Endodermal cell (in vitro differentiated cells): Measurements from ENCODE around the gene MAMSTR. TPM values are rescaled to one million over a fixed set of nuclear protein-coding genes. Genes with fewer than 3 reads are reported as not detected.
"Not testable (repeated sequence)": the region's sequence is repeated elsewhere in the genome, so short reads cannot be mapped to it uniquely, and the experiment has no call there.

Experiments
- DNase-seq: peaks from one replicate; pipeline ENCODE4 v3.0.0-alpha.2; 2017
- H3K27ac ChIP-seq: 2 replicates; pipeline ENCODE4 v1.5.1; 2013; ENCODE audit warnings: mild to moderate bottlenecking, low read depth, low read length, moderate library complexity
- H3K27me3 ChIP-seq: 2 replicates; pipeline ENCODE4 v1.6.1; 2013; ENCODE audit warnings: mild to moderate bottlenecking, low read length, moderate library complexity; ENCODE audit not compliant: insufficient read depth, control insufficient read depth, poor library complexity, severe bottlenecking
- H3K36me3 ChIP-seq: 2 replicates; pipeline ENCODE4 v1.7.0; 2013; ENCODE audit warnings: mild to moderate bottlenecking, low read length, moderate library complexity; ENCODE audit not compliant: control insufficient read depth, insufficient read depth
- H3K4me1 ChIP-seq: one replicate; pipeline ENCODE4 v1.7.0; 2013; ENCODE audit warnings: low read length; ENCODE audit not compliant: control insufficient read depth, insufficient read depth
- H3K4me3 ChIP-seq: 2 replicates; pipeline ENCODE4 v1.5.1; 2013; ENCODE audit warnings: mild to moderate bottlenecking, low read length, moderate library complexity
- H3K9ac ChIP-seq: 2 replicates; pipeline ENCODE4 v1.6.1; 2013; ENCODE audit warnings: mild to moderate bottlenecking, low read length, moderate library complexity; ENCODE audit not compliant: poor library complexity, severe bottlenecking; ENCODE audit errors: extremely low read depth
- H3K9me3 ChIP-seq: 2 replicates; pipeline ENCODE4 v1.6.1; 2013; ENCODE audit warnings: mild to moderate bottlenecking, low read length, moderate library complexity; ENCODE audit not compliant: control insufficient read depth
- H3K27ac Mint-ChIP-seq: 2 replicates; pipeline ENCODE4 v1.8.0; 2020; ENCODE audit warnings: mixed read lengths
- H3K27me3 Mint-ChIP-seq: 2 replicates; pipeline ENCODE4 v1.8.0; 2021; ENCODE audit warnings: mild to moderate bottlenecking, mixed read lengths; ENCODE audit not compliant: insufficient read depth
- H3K36me3 Mint-ChIP-seq: 2 replicates; pipeline ENCODE4 v1.8.0; 2020; ENCODE audit warnings: low read depth, mixed read lengths
- H3K4me1 Mint-ChIP-seq: 2 replicates; pipeline ENCODE4 v1.8.0; 2020; ENCODE audit warnings: mixed read lengths
- H3K4me3 Mint-ChIP-seq: 2 replicates; pipeline ENCODE4 v1.8.0; 2020; ENCODE audit warnings: mild to moderate bottlenecking, moderate library complexity, mixed read lengths
- H3K9me3 Mint-ChIP-seq: 2 replicates; pipeline ENCODE4 v1.8.0; 2020; ENCODE audit warnings: mild to moderate bottlenecking, mixed read lengths
- WGBS, 2 experiments: methylation state at CpG; one replicate each; pipeline versions ENCODE4 v1.1.5 to v1.1.7; 2013; ENCODE audit warnings: missing lambda C conversion rate in 2 of 2, mixed read lengths in 1 of 2; ENCODE audit not compliant: insufficient coverage in 1 of 2, insufficient read length in 1 of 2; 5-methylcytosine and 5-hydroxymethylcytosine counted together
- total RNA-seq, 2 donors: library from RNA; stranded (reverse); fragmentation: NEBNext Ultra II Directional in 1 of 2; extraction: Animal tissue kit (Norgen Biotek cat#: 25700) in 1 of 2; gene quantifications; 2 replicates in 1 of 2; 3 replicates in 1 of 2; pipeline ENCODE4 v1.2.1, GENCODE V29; 2021
- TF ChIP-seq, protein P1 (sequence below): fragments of 200-600 bp; sonication (generic); conservative IDR thresholded peaks from 2 replicates; pipeline ENCODE4 v1.5.0; 2021; ENCODE audit warnings: antibody characterized with exemption, mild to moderate bottlenecking

MAMSTR gene
- total RNA-seq, 2 donors from 2014 or later, result 1.9 to 2.3 TPM

- Mint-ChIP-seq H3K36me3 (no peaks in the 10 kb centered on the region), H3K4me3 (no peak overlapping the region), H3K27me3 (peaks cover 5% of the 10 kb centered on the region), H3K9me3 (no peaks in the 10 kb centered on the region), H3K4me1 (no peaks in the 10 kb centered on the region), H3K27ac (no peak overlapping the region)
- no peak overlapping the region for H3K4me3 ChIP-seq
- H3K4me1 ChIP-seq, result no peaks in the 10 kb centered on the region
- TF ChIP-seq, protein P1, sequence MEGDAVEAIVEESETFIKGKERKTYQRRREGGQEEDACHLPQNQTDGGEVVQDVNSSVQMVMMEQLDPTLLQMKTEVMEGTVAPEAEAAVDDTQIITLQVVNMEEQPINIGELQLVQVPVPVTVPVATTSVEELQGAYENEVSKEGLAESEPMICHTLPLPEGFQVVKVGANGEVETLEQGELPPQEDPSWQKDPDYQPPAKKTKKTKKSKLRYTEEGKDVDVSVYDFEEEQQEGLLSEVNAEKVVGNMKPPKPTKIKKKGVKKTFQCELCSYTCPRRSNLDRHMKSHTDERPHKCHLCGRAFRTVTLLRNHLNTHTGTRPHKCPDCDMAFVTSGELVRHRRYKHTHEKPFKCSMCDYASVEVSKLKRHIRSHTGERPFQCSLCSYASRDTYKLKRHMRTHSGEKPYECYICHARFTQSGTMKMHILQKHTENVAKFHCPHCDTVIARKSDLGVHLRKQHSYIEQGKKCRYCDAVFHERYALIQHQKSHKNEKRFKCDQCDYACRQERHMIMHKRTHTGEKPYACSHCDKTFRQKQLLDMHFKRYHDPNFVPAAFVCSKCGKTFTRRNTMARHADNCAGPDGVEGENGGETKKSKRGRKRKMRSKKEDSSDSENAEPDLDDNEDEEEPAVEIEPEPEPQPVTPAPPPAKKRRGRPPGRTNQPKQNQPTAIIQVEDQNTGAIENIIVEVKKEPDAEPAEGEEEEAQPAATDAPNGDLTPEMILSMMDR, result no peak
- H3K36me3 ChIP-seq, result no peaks in the 10 kb centered on the region
- H3K9me3 ChIP-seq, result no peaks in the 10 kb centered on the region
- DNase-seq, result no peak
- WGBS, 2 experiments, result 94 to 96% methylated on average over 29 to 45 of the region's 45 CpGs
- no peak overlapping the region for H3K9ac ChIP-seq
- no peak overlapping the region for H3K27ac ChIP-seq
- no peaks in the 10 kb centered on the region for H3K27me3 ChIP-seq
Measured at GRCh38 chr19:48680436-48681126, 38.9 kb downstream of the MAMSTR start.

DNA sequence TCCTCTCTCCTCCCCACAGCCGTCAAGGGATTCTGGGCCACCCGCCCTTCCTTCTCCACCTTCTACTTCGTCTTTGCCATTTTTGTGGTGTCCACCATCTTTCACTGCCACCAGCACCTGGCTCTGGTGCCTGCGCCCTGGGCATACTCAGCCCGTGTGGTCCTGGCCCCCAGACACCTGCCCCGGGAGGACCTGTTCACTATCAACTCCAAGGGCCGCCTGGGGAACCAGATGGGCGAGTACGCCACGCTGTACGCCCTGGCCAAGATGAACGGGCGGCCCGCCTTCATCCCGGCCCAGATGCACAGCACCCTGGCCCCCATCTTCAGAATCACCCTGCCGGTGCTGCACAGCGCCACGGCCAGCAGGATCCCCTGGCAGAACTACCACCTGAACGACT, 39.5 kb downstream of the MAMSTR start:
- WGBS, 2 experiments, result 96 to 99% methylated on average over 6 to 17 of the region's 19 CpGs
- not testable (repeated sequence) for H3K4me3 Mint-ChIP-seq, DNase-seq

DNA sequence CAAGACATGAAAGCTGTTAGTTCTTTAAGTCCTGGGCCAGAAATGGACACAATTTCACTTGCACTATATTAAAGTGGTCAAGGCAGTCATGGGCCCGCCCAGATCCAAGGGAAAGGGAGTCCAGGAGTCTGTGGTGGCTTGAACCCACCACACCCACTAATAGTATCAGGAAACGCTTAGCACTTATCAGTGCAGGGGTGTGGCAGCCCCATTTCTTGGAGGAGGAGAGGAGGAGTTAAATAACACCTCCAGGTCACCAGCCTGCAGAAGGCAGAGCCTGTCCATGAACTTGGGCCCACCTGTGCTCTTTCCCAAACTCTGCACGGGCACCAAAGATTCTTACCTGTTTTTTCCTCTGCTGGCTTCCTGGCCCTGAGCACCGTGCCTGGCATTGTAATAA, 41.3 kb downstream of the MAMSTR start:
- H3K27ac ChIP-seq, result no peak overlapping the region
- H3K9ac ChIP-seq, result no peak overlapping the region
- TF ChIP-seq, protein P1, result no peak
- no peaks in the 10 kb centered on the region for H3K9me3 ChIP-seq
- Mint-ChIP-seq H3K27me3 (peaks cover 15% of the 10 kb centered on the region), H3K9me3 (no peaks in the 10 kb centered on the region), H3K36me3 (no peaks in the 10 kb centered on the region), H3K27ac (no peak overlapping the region), H3K4me3 (no peak overlapping the region), H3K4me1 (peaks cover 10% of the 10 kb centered on the region)
- no peaks in the 10 kb centered on the region for H3K27me3 ChIP-seq
- H3K36me3 ChIP-seq, result no peaks in the 10 kb centered on the region
- no peaks in the 10 kb centered on the region for H3K4me1 ChIP-seq
- DNase-seq, result no peak
- WGBS, 2 experiments, result 78 to 100% methylated on average over 1 to 4 of the region's 4 CpGs
- no peak overlapping the region for H3K4me3 ChIP-seq

More for the DNA sequence above, 39.5 kb downstream of the MAMSTR start:
- not testable (repeated sequence) for H3K9ac ChIP-seq, H3K36me3 ChIP-seq, H3K4me1 ChIP-seq, H3K36me3 Mint-ChIP-seq, H3K4me1 Mint-ChIP-seq, H3K27me3 ChIP-seq, H3K9me3 ChIP-seq, H3K27ac ChIP-seq, H3K27ac Mint-ChIP-seq, H3K4me3 ChIP-seq, H3K9me3 Mint-ChIP-seq, H3K27me3 Mint-ChIP-seq

- Mint-ChIP-seq H3K27ac (no peak overlapping the region), H3K27me3 (peaks cover 17% of the 10 kb centered on the region), H3K4me1 (peaks cover 10% of the 10 kb centered on the region), H3K4me3 (no peak overlapping the region), H3K9me3 (no peaks in the 10 kb centered on the region), H3K36me3 (no peaks in the 10 kb centered on the region)
- no peaks in the 10 kb centered on the region for H3K9me3 ChIP-seq
- TF ChIP-seq, protein P1, result no peak
- H3K4me1 ChIP-seq, result no peaks in the 10 kb centered on the region
- no peak overlapping the region for H3K9ac ChIP-seq
- no peak for DNase-seq
- WGBS, 2 experiments, result 94 to 96% methylated on average over 13 of the region's 13 CpGs
- H3K4me3 ChIP-seq, result no peak overlapping the region
- no peaks in the 10 kb centered on the region for H3K27me3 ChIP-seq
- no peaks in the 10 kb centered on the region for H3K36me3 ChIP-seq
- no peak overlapping the region for H3K27ac ChIP-seq
Measured at GRCh38 chr19:48676887-48677286, 42.6 kb downstream of the MAMSTR start.
